Muscle of leg (tissue), 11 donors: ENCODE results near the gene LCLAT1. TPM values are rescaled to one million over a fixed set of nuclear protein-coding genes. Genes with fewer than 3 reads are reported as not detected.

Source experiments
- DNase-seq: peaks from one replicate; pipeline ENCODE4 v3.0.0; 2013
- H3K27ac ChIP-seq: one replicate; pipeline ENCODE4 v1.5.1; 2013; ENCODE audit warnings: mild to moderate bottlenecking, low read length, control low read depth
- H3K27me3 ChIP-seq: one replicate; pipeline ENCODE4 v1.6.1; 2013; ENCODE audit warnings: low read length; ENCODE audit not compliant: control insufficient read depth, insufficient read depth
- H3K36me3 ChIP-seq: one replicate; pipeline ENCODE4 v1.6.1; 2013; ENCODE audit warnings: low read length; ENCODE audit not compliant: control insufficient read depth, insufficient read depth
- H3K4me1 ChIP-seq: one replicate; pipeline ENCODE4 v1.6.1; 2013; ENCODE audit warnings: low read length; ENCODE audit not compliant: control insufficient read depth, insufficient read depth
- H3K4me3 ChIP-seq: one replicate; pipeline ENCODE4 v1.5.1; 2013; ENCODE audit warnings: low read length, control low read depth
- H3K9me3 ChIP-seq: replicated peaks from 2 replicates; pipeline ENCODE4 v1.6.1; 2013; ENCODE audit warnings: low read depth, low read length; ENCODE audit not compliant: control insufficient read depth
- WGBS: methylation state at CpG from one replicate; pipeline ENCODE4 v1.1.5; 2013; ENCODE audit warnings: missing lambda C conversion rate; ENCODE audit not compliant: insufficient coverage; 5-methylcytosine and 5-hydroxymethylcytosine counted together
- polyA plus RNA-seq, 8 donors: library from polyadenylated mRNA; unstranded; fragments of 120-200 nt; gene quantifications; one replicate each; pipeline versions ENCODE4 v1.2.1 to v1.2.3, GENCODE V29; 2013; ENCODE audit warnings: inconsistent platforms in 1 of 8, low replicate concordance in 1 of 8; ENCODE audit not compliant: insufficient read length in 8 of 8, insufficient read depth in 1 of 8
- total RNA-seq: library from RNA; stranded (reverse); fragments of 120-200 nt; gene quantifications from one replicate; pipeline ENCODE4 v1.2.4, GENCODE V29; 2013

LCLAT1 gene
- total and polyA plus RNA-seq, 9 donors, result 5.8 to 9.9 (median 7.0) TPM

DNA sequence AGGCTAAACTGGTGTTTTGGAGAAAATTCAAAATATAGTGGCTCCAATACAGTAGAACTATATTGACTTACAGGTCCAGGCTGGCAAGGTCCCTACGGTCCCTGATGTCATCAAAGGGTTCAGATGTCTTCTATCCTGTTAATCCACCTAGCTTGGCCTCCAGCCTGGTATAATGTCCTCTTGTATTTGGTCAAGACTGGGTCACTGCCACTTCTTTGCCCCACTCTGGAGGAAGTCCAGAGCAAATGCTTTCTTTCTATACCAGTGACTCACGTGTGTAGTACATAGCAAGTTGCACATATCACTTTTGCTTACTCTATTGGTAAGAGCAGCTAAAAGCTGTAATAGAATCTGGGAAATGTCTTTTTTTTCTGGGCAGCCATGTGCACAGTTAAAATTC lies 80.8 kb downstream of the LCLAT1 start:
- peak; percentile 18 for DNase-seq
- Histone ChIP-seq H3K9me3 (no peaks in the 10 kb centered on the region), H3K4me3 (no peak overlapping the region), H3K4me1 (peaks cover 3% of the 10 kb centered on the region), H3K27ac (no peak overlapping the region), H3K36me3 (no peaks in the 10 kb centered on the region), H3K27me3 (no peaks in the 10 kb centered on the region)
- 60% methylated on average over 1 of the region's 2 CpGs for WGBS

DNA sequence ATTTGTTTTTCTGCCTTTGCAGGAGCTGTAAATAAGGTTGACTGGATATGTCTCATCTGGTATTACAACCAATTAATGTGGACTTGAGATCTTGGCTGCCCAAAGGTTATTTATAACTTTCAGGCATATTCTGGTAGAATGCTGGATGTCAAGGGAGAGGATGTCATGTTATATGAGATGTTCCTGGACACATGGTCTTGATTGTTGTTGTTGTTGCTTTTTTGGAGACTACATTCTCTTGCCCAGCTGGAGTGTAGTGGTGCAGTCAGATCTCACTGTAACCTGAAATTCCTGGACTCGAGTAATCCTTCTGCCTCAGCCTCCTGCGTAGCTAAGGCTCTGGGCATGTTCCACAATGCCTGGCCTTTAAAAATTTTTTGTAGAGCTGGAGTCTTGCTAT lies 83.3 kb downstream of the LCLAT1 start:
- no peaks in the 10 kb centered on the region for H3K27me3 ChIP-seq
- WGBS, result no CpG with 5 or more reads among the region's 2 CpGs
- H3K4me3 ChIP-seq, result no peak overlapping the region
- no peak overlapping the region for H3K27ac ChIP-seq
- peaks cover under 1% of the 10 kb centered on the region for H3K9me3 ChIP-seq
- peaks cover 2% of the 10 kb centered on the region for H3K36me3 ChIP-seq
- H3K4me1 ChIP-seq, result peaks cover 3% of the 10 kb centered on the region
- peak; percentile 24 for DNase-seq

DNA sequence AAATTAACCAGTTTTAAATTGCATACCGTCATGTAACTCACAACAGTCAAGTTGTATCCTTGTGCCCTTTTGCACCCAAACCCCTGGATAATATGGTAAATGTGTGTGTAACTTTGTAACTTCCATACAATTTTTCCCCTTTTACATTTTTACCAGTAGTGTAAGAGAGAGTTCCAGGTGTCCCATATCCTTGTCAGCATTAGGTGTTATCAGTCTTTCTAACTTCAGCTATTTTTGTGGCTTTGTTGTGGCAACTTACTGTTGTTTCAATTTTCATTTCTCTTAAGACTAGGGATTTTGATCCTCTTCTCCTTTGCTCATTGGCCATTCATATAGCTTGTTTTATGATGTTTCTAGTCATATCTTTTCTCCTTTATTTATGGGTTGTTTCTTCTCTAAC lies 94.6 kb downstream of the LCLAT1 start:
- Histone ChIP-seq H3K36me3 (no peaks in the 10 kb centered on the region), H3K27ac (no peak overlapping the region), H3K9me3 (no peaks in the 10 kb centered on the region), H3K27me3 (no peaks in the 10 kb centered on the region), H3K4me3 (no peak overlapping the region), H3K4me1 (no peaks in the 10 kb centered on the region)
- DNase-seq, result no peak
- no CpG with 5 or more reads among the region's 1 CpG for WGBS

DNA sequence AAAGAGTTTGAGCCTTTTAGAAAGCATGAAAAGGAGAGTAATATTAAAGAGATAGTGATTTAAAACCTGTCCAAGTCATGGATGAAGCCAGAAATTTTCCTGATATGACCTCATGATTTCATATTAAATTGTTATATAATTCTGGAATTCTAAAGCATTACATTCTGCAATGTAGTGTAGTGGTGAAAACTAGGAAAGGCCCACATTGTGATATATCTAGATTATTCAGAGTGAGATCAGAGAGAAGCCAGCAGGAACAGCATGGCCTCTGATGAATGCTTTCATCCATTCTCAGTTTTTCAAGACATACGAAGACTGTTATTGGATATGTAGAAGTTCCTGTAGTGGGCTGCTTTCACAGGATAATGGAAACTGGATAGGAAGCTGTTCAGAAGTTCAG lies 98.8 kb downstream of the LCLAT1 start:
- H3K4me1 ChIP-seq, result no peaks in the 10 kb centered on the region
- no peak overlapping the region for H3K27ac ChIP-seq
- no peak overlapping the region for H3K4me3 ChIP-seq
- DNase-seq, result peak; percentile 13
- no peaks in the 10 kb centered on the region for H3K27me3 ChIP-seq
- no peaks in the 10 kb centered on the region for H3K36me3 ChIP-seq
- WGBS, result no CpG with 5 or more reads among the region's 1 CpG
- H3K9me3 ChIP-seq, result no peaks in the 10 kb centered on the region

DNA sequence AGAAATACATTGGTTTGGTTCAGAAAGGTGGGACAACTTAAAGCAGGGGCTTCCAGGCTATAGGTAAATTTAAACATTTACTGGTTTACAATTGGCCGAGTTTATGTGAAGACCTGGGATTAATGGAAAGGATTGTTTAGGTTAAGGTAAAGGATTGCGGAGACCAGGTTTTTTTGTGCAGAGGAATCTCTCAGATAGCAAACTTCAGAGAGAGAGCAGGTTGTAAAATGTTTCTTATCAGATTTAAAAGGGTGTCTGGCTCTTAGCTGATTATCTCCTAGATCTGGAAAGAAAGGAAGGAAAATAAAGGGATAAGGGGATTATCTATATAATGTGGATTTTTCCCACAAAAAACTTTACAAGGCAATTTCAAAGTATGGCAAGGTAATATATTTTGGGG lies 101.3 kb downstream of the LCLAT1 start:
- DNase-seq, result no peak
- Histone ChIP-seq H3K27ac (no peak overlapping the region), H3K36me3 (no peaks in the 10 kb centered on the region), H3K4me1 (no peaks in the 10 kb centered on the region), H3K27me3 (no peaks in the 10 kb centered on the region), H3K9me3 (peaks cover 5% of the 10 kb centered on the region), H3K4me3 (no peak overlapping the region)
- 90% methylated on average over 2 of the region's 2 CpGs for WGBS

DNA sequence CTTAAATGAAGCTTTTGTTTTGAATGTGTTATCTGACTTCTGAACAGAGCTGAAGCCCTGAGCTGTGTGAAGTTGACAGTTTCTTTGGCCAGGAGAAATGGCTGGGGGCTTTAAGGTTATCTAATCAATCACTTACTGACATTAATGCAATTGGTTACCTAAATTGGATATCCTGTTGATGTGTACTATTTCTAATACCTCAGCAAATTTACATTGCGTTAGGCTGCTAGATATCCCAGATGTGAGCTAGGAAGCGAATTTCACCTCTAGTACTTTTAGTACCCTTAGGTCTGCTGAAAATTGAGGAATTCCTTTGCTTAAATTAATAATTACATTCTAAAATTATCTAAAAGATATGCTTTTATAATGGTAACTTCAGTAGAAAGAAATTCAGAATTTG lies 102.0 kb downstream of the LCLAT1 start:
- no peak overlapping the region for H3K27ac ChIP-seq
- H3K4me1 ChIP-seq, result no peaks in the 10 kb centered on the region
- H3K27me3 ChIP-seq, result no peaks in the 10 kb centered on the region
- no CpG with 5 or more reads among the region's 2 CpGs for WGBS
- no peak overlapping the region for H3K4me3 ChIP-seq
- DNase-seq, result no peak
- peaks cover 5% of the 10 kb centered on the region for H3K9me3 ChIP-seq
- H3K36me3 ChIP-seq, result no peaks in the 10 kb centered on the region

DNA sequence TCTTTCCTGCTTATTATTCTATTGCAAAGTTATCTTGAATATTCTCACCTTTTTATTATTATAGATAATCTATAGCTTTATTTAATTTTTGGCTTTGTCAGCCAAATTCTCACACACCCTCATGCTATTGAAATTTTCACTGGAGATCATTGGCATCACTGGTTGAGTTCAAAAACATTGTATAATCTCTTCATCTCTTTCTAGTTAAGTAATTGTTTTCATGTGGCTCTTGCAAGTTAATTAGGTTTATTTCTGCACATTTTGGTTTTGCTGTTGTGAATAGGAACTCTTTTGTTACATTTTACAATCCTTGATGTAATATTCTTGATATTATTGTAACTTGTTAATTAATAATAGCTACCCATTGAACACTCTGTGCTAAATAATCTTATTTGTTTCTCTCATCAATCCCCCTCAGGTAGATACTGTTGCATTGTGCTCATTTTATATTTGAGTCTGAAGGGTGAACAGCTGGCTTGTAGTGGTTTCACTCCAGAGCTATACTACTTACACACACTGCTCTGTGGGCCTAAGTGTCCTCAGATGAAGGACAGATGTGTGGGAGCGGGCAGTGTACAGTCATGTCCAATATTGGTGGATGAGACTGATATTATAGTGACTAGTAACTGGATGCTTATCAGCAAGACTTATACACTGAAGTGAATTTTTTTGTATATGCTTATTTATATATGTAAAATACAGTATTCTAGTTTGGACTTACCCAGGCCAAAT lies 112.7 kb downstream of the LCLAT1 start:
- Histone ChIP-seq H3K27ac (no peak overlapping the region), H3K27me3 (no peaks in the 10 kb centered on the region)
- no CpG with 5 or more reads among the region's 1 CpG for WGBS

DNA sequence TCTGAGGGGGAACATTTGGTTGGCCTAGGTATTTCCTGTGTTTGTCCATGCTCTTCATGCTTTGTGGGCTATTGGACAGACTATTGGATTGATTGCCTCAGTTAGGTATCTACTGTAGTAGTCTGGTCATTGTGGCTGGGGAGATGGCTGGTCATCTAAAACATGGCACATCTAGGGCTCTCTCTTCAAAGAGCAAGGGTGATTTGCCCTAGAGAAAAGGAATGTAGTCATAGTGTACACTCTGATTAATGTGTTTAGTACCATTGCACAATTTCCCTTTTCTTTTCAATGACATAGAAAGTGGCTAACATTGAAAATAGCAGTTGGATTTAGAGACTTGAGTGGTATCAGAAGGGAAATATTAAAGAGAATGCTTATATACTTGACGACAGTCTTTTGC lies 114.3 kb downstream of the LCLAT1 start:
- peaks cover 3% of the 10 kb centered on the region for H3K36me3 ChIP-seq
- no peak for DNase-seq
- no CpG with 5 or more reads among the region's 1 CpG for WGBS
- H3K27ac ChIP-seq, result no peak overlapping the region
- no peaks in the 10 kb centered on the region for H3K4me1 ChIP-seq
- H3K9me3 ChIP-seq, result no peaks in the 10 kb centered on the region
- H3K4me3 ChIP-seq, result no peak overlapping the region
- H3K27me3 ChIP-seq, result no peaks in the 10 kb centered on the region

More for the DNA sequence above, 112.7 kb downstream of the LCLAT1 start:
- Histone ChIP-seq H3K4me1 (no peaks in the 10 kb centered on the region), H3K4me3 (no peak overlapping the region), H3K9me3 (no peaks in the 10 kb centered on the region), H3K36me3 (peaks cover 3% of the 10 kb centered on the region)
- DNase-seq, result no peak

DNA sequence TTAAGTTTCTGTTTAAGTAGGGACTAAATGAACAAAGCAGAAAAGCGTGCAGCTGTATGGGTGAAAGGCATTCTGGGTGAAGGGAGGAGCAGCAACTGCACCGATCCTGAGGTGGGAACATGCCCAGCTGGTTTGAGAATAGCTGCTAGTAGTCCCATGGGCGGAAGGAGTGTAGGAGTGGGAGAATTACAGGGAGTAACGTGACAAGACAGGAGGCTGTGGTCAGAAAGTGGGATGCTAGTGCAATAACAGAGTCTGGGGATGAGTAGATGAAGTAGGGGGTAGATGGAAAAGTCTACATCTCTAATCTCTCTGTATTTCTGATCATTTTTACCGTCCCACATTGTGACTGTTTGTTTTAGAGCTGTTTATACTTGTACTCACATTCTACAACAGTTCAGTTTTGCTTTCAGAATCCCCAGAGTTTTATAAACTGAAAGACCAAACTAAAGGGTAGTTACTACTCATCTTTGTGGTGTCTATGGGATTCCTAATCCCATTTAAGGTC lies 118.9 kb downstream of the LCLAT1 start:
- Histone ChIP-seq H3K4me3 (no peak overlapping the region), H3K27ac (peak overlapping the region; percentile 23), H3K36me3 (peaks cover 3% of the 10 kb centered on the region), H3K27me3 (no peaks in the 10 kb centered on the region), H3K9me3 (no peaks in the 10 kb centered on the region), H3K4me1 (no peaks in the 10 kb centered on the region)
- peak; percentile 79 for DNase-seq
- 36% methylated on average over 4 of the region's 5 CpGs for WGBS

DNA sequence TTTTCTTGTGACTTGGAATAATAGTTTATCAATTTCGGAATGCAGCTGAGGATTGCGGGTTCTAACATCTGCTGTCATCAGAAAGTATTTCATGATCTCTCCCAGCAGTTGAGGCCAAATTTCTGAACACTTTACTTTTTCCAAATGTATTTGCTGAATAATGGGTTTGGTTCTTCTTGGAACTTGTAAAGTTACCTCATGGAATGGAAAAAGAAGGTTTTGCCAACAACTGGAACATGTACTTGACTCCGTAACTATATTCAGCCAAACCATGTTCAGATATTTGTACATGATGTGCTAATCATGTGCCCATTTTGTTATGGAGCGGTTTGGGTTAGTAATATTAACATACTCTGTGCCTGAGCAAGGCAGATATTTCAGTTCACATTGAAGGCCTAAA lies 119.6 kb downstream of the LCLAT1 start:
- Histone ChIP-seq H3K27me3 (no peaks in the 10 kb centered on the region), H3K4me3 (no peak overlapping the region), H3K9me3 (no peaks in the 10 kb centered on the region), H3K36me3 (peaks cover 3% of the 10 kb centered on the region), H3K4me1 (no peaks in the 10 kb centered on the region), H3K27ac (no peak overlapping the region)
- peak; percentile 85 for DNase-seq
- WGBS, result no CpG with 5 or more reads among the region's 4 CpGs
